Activated gamma-delta T cell (primary cell): ENCODE results near the gene RAE1.

ENCODE experiments used
- DNase-seq: peaks from one replicate; lab custom pipeline; 2025; lab: John Stamatoyannopoulos, UW

The RAE1 gene

GRCh38 chr20:57388953-57389694 lies 38.1 kb downstream of the RAE1 start:
- peak; percentile 43 for DNase-seq

GRCh38 chr20:57389695-57390603 lies 38.9 kb downstream of the RAE1 start:
- DNase-seq: peak; percentile 61

DNA sequence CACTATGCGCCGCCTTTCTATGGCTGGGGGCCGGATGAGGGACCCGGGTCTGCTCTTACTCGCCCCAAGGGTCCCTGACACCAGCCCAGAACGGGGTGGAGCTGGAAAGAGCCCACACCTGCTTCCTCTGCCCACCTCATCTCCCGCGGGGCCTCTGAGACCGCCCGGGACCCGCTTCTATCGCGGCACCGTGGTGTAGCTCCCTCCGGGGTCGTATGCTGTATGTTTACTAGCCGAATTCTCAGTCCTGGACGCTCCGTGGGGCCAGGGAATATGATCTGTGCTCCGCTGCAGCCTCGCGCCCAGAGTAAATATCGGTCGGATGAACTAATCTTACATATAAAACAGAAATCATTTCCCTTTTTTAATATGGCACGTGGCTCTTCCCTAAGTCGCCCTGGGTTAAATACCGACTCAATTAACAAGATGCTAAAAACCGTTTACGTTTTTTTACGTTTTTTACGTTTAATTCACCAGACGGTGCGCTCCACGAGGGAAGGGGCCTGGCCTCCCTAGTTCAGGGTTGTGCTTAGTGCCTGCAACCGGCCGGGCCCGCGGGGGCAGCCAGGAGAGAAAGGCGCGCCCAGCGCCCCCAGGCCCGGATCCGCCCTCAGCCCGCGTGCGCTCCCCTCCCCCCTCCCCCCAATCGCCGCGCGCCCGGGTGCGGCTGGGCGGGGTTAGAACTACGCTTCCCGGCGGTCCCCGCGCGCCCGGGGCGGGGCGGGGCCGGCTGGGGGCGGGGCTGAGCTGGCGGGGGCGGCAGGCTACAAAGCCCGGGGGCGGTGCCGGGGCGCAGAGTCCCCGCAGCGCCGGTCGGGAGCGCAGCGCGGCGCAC lies 39.8 kb downstream of the RAE1 start, which contains the start of gene RBM38:
RBM38 (plus strand) TSS at position 793 of the 835 bp plus-strand sequence. CDS start 186 bp downstream, outside the sequence.
- peak; percentile 61 for DNase-seq

- no peak for DNase-seq
Observed at GRCh38 chr20:57391439-57392301, 40.6 kb downstream of the RAE1 start.

- peak; percentile 74 for DNase-seq
Observed at GRCh38 chr20:57392512-57393271, 41.6 kb downstream of the RAE1 start.

DNA sequence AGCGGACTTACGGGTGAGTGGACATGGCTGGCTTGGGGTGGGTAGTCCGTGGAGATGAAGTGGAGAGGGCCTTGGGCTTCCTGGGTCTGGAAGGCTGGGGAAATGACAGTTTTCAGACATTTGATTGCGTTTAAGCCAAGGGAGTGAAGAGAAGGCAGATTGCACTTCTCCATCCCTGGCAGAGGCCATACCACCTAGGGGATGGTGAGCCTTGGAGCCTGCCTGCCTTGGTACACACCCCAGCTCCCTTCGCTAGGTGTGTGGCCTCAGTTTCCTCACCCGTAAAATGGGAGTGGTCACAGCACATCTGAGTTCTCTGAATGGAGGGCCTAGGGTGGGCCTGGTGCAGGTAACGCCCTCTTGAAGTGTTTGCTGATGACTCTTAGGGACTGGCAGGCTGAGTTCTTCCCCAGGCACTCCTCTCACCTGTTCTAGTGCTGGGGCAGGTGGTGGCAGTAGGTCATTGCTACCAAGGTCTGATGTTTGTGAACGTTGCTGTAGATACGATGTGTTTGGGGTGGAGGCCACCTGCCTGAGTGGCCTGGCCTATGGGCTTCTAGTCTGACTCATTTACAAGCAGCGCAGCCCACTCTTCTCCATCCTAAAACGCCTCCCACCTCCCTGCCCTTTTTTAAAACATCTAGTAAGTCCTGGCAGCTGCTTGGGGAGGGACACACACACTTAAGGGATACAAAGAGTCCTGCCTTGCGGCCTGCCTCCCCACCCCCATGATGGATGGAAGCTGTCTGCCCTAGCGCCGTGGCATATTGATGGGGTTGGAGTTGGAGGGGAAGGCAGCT lies 42.5 kb downstream of the RAE1 start:
- no peak for DNase-seq

- DNase-seq: no peak
Observed at GRCh38 chr20:57394121-57395082, 43.3 kb downstream of the RAE1 start.

GRCh38 chr20:57395111-57395966 lies 44.3 kb downstream of the RAE1 start:
- DNase-seq: no peak

DNA sequence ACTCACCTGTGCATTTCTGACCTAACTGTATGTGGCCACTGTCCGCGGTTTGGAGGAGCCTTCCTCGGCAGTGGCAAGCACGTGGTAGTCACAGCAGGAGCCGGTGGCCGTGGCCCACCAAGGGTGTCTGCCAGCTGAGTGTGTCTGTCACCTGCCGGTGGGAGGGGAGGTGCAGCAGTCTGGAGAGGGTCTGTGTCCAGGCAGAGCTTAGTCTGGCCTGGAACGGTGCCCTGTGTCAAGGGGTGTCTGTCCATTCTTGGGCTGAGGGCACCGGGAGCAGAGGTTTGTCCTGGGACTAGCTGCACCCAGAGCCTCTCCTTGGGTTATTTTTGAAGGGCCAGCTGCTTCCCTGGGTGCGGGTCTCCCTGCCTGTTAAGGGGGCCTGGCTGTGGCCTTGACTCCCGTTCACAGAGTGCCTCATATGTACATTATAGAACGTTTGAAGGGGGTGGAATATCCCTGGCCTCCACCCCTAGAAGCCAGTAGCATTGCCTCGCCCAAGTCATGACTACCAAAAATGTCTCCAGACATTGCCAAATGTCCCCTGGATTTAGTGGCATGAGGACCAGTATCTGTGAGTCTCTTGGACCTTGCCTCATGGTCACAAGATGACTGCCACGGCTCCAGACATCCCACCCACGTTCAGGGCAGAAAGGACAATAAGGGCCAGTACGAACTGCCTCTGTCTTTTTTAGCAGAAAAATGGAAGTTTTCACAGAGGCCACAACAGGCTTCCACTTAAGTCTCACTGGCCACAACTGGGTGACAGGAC lies 45.3 kb downstream of the RAE1 start:
- DNase-seq: no peak

DNA sequence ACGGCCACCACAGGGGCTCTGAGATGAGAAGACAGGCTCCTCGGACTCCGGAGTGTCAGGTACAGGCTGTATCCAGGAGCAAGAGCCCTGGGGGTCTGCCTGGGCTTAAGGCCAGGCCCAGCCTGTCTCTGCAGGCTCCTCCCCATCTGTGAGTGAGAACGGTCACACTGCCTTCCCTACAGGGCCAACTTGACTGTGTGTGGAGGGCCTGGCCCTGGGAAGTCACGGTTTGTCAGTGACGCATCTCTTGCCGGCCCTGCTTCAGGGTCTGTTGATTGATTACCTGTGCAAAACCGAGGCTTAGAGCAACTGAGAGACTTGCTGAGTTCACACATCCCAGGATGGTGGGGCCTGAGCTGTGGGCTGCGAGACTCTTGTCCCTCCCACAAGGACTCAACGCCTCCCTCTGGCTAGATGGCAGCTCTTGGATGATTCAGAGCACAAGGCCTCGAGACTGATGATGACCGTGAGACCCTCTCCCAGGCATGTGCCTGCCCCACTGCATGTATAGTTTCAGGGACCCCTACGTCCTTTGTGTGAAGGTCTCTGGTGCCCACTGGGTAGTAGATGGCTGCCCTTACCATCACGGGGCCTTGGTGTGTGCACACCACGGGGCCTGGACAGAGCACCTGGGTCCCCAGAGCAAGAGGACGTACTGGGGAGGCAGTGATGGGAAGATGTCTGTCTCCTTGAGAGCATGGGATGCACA lies 46.1 kb downstream of the RAE1 start:
- no peak for DNase-seq

GRCh38 chr20:57397693-57398108 lies 46.6 kb downstream of the RAE1 start:
- DNase-seq: no peak

DNA sequence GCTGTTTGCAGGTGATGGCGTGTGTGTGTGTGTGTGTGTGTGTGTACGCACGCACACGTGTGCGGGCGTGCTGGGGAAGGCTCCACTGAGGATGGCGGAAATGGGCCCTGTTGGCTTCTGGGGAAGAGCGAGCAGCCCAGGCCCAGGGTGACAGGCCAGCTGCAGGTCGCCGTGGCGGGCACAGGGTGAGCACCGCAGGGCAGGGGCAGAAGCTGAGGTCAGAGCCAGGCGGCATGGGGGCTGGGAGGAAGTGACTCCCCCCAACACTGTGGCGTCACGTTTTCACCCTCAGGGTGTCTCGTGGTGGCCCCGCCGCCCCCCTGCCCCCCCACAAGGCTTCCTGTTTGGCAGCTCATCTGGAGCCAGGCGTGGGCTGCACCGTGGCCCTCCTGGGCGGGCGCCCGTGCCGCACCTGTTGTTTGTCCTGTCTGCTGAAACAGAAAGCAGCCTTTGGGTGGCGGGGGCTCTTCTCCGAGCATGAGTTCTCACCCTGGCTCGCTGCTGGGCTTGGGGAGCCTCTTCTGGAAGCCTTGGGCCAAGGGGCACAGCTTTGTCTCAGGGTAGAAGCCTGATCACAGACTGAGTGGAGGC lies 47.3 kb downstream of the RAE1 start:
- peak; percentile 94 for DNase-seq

DNA sequence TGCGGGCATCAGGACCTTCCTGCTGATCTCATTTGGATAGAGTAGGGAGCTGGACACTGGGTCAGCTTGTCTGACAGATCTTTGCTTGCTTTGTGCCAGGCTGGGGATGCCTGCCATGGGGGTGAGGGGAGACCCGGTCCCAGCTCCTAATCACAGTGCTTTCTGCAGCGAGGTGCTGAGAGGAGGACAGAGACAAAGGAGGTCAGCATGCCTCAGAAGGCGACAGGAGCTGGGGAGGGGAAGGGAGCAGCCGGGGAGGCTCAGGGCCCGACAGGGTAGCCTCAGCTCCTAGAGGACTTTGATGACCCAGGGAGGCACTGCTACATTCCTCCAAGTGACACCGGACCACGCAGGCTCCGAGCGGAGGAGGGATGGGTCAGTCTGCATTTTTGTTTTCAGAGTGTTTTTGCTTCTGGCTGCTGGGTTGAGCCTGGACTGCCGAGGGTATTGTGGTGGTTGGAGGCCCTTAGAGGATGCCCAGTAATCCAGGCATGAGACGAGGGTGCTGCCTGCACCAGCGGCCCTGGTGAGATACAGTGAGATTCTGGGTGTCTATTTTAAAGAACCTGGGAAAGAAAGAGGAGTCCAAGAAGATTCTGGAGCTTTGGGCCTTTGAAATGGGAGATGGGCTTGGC lies 48.0 kb downstream of the RAE1 start:
- no peak for DNase-seq

- no peak for DNase-seq
Observed at GRCh38 chr20:57399587-57400155, 48.6 kb downstream of the RAE1 start.
